ENCODE data around the gene SYNE3. TPM values are rescaled to one million over a fixed set of nuclear protein-coding genes. Genes with fewer than 3 reads are reported as not detected.

Gene SYNE3
- total and polyA plus RNA-seq, 5 experiments from 2014 or later, result 2.4 to 48.2 (median 4.6) TPM

DNA sequence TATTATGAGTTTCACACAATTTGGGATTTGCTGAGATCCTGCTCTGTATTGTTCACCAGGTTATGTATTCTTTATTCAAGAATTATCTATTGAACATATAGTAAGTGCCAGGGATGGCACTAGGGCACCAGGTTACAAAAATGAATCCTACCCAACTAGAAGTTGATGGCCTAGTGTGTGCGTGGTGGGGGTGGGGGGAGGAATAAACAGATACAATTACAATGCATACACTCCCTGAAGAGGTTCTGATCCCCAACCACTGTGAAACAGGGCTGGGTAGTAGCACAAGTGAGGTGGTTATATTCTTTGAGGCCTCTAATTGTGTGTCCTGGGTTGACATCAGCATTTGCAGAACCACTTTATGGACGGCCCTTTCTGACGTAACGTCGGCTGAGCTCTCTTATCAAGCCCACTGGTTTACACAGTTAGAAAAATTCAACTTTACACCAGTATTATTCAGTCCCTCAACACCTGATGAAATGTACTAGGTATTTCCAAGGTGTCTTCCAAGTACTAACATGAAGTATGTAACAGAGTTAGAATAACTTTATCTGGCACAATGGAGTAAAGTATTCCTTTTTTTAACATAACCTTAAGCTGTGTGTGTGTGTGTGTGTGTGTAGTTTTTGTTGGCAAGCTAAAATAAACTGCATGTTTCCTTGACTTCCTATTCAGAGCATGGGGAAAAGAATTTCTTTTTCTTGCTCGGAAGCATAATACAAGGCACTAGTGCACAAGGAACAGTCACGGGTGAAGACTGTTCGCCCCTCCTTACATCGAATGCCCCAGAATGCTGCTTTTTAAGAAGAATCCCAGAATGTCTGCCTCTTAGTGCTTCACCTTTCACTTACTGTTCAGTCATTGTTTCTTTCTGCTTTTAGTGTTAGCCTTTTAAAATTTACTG lies 10.3 kb upstream of the SYNE3 start:
- ATAC-seq, result no peak
- no peaks in the 10 kb centered on the region for H3K27me3 Mint-ChIP-seq
- peaks cover 36 to 71% (median 67%) of the 10 kb centered on the region in 4 donors for H3K4me1 Mint-ChIP-seq
- POLR2A ChIA-PET, result interaction anchor here (0.5 to 16.9 kb wide), 9 partner anchors 8 to 368 kb away, joined by 3 to 398 read pairs (median 5); partner anchors contain the start of gene SYNE3
- H3K9me3 Mint-ChIP-seq, result no peaks in the 10 kb centered on the region
- H3K27ac Mint-ChIP-seq, result peak overlapping the region; percentile 68 to 100 (median 80)
- H3K36me3 Mint-ChIP-seq, result peaks cover 0 to 10% (median 0%) of the 10 kb centered on the region in 3 donors
- DNase-seq, result no peak
- peak overlapping the region in 2 of 10 donors; percentile 34 to 39 for H3K4me3 Mint-ChIP-seq

DNA sequence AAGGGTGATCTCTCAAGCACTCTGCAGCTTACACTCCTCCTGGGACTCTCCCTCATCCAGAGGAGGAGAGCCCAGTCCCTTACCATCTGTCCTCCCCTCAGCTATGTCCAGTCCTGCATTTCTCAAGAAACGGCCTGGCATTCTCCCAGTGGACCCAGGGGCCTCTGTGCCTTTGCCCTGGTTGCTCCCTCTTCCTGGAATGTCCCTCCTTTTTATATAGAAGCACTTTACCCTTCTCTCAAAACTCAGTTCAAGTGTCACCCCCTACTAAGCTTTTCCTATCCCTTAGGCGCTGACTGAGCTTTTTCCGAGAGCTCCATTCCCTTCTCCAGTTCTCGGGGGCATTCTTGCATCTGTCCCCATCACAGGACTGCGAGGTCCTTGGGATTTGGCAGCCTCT lies 9.5 kb upstream of the SYNE3 start:
- peaks cover 36 to 67% (median 64%) of the 10 kb centered on the region in 4 donors for H3K4me1 Mint-ChIP-seq
- no peak for ATAC-seq
- H3K27ac Mint-ChIP-seq, result peak overlapping the region; percentile 17 to 100 (median 84)
- H3K36me3 Mint-ChIP-seq, result peaks cover 0 to 10% (median 0%) of the 10 kb centered on the region in 3 donors
- H3K4me3 Mint-ChIP-seq, result peak overlapping the region in 3 of 10 donors; percentile 18 to 82 (median 39)
- POLR2A ChIA-PET, result interaction anchor here (0.5 to 16.9 kb wide), 5 partner anchors 8 to 367 kb away, joined by 3 to 398 read pairs (median 9); partner anchors contain the start of gene SYNE3
- H3K9me3 Mint-ChIP-seq, result no peaks in the 10 kb centered on the region
- no peaks in the 10 kb centered on the region for H3K27me3 Mint-ChIP-seq
- no peak for DNase-seq

DNA sequence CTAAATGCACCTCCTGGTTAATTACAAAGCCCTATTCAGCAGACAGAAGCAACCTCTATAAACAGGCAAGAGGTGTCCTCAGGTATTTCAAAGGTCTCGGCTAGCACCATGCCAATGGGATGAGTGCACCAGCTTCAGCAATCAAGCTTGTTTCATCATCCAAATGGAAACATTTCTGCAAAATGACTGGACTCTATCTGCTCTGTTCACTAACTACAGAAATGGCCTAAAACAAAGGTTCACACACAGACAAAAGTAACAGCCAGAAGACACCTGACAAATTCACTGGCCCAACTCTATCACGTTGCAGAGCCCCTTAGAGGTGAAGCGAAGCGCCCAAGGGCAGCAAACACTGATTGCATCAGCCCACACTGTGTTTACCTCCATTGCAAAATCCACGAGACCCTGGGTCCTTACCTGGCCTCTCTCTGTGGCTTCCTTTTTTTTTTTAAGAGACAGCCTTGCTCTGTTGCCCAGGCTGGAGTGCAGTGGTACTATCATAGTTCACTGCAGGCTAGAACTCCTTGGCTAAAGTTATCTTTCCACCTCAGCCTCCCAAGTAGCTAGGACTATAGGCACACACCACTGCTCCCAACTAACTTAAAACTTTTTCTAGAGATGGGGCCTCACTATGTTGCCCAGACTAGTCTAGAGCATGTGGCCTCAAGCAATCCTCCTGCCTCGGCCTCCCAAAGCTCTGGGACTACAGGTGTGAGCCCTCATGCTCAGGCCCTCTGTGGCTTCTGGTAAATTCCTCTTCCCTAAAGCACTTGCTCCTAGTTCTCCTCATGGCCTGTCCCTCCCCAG lies 8.5 kb upstream of the SYNE3 start:
- peak overlapping the region in 8 of 10 donors; percentile 1 to 88 (median 82) for H3K4me3 Mint-ChIP-seq
- peak overlapping the region; percentile 49 to 100 (median 96) for H3K27ac Mint-ChIP-seq
- peaks cover 38 to 75% (median 69%) of the 10 kb centered on the region in 4 donors for H3K4me1 Mint-ChIP-seq
- no peaks in the 10 kb centered on the region for H3K9me3 Mint-ChIP-seq
- H3K36me3 Mint-ChIP-seq, result peaks cover 0 to 5% (median 0%) of the 10 kb centered on the region in 3 donors
- no peaks in the 10 kb centered on the region for H3K27me3 Mint-ChIP-seq
- POLR2A ChIA-PET, result interaction anchor here (1.3 to 16.9 kb wide), 8 partner anchors 9 to 84 kb away, joined by 4 to 398 read pairs (median 12); partner anchors contain the start of genes GLRX5 and SYNE3
- no peak for DNase-seq
- no peak for ATAC-seq

DNA sequence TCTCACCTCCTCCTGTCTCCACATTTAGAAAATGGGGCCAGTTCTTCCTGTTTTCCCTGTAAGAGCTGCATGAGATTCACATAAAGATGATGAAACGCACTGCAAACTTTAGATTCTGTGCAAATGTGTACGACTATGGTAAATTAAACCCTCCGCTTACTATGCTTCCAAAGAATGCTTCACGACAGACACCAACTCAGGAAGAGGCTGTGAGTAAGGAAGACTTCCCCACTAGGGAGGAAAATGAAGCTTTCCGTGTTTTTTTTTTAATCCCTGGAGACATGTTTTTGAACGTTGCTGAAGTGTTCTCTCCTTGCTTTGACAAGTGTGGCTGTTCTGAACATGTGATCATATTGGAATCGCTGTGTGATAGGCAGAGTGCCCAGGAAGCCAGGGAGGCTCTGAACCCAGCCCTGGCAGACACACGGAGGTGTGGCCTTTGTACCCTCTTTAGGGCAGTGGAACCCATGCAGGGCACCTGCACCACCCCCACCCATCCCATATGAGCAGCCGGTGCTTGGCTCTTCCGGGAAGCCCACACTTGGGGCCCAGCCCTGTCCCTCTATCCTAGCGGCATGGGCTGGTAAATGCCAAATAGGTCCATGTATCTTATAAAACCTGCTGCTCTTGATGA lies 7.5 kb upstream of the SYNE3 start:
- Mint-ChIP-seq H3K27ac (peak overlapping the region; percentile 90 to 100 (median 96)), H3K27me3 (no peaks in the 10 kb centered on the region), H3K36me3 (no peaks in the 10 kb centered on the region), H3K4me3 (peak overlapping the region; percentile 66 to 88 (median 82)), H3K4me1 (peaks cover 46 to 81% (median 77%) of the 10 kb centered on the region in 4 donors), H3K9me3 (no peaks in the 10 kb centered on the region)
- DNase-seq (peak in 3 of 10 donors; percentile 27 to 83 (median 32)), ATAC-seq (peak; percentile 48 to 69)
- POLR2A ChIA-PET, result interaction anchor here (1.3 to 16.9 kb wide), 11 partner anchors 8 to 83 kb away, joined by 3 to 398 read pairs (median 9); partner anchors contain the start of genes GLRX5 and SYNE3

DNA sequence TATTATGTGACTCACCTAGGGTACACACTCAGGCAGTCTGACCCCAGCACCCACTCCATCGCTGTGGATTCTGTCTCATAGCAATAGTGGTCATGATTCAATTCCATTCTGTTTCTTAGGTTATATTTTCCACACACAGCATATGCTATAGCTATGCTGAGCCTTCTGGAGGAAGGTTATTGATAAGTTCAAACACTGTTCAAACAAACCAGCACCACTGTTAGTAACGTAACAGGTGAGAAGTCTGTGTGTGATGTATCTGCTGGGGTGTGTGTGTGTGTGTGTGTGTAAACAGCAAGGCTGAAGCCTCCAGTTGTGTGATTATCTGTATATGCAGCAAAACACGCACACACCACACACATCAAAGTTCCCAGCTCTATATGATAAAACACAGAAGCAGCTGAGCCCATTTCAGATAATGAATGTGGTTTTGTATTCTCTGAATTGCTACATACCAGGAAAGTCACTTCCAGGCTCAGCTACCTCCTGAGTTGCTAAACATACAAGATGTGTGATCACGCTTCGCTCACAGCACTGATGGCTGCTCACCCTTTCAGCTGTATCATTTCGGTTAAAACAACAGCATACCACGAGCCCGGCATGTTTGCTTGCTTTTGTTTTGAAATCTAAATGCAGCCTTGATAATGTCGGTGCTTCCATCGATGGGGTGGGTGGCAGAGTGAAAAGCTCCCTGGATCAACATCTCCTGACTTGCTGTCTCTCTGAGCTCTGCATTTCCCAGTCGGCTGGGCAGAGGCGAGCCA lies 6.8 kb upstream of the SYNE3 start:
- DNase-seq, result peak in 4 of 10 donors; percentile 3 to 52 (median 26)
- Mint-ChIP-seq H3K27me3 (no peaks in the 10 kb centered on the region), H3K27ac (peak overlapping the region; percentile 90 to 100 (median 96)), H3K36me3 (no peaks in the 10 kb centered on the region), H3K4me1 (peaks cover 50 to 88% (median 84%) of the 10 kb centered on the region in 4 donors), H3K9me3 (no peaks in the 10 kb centered on the region), H3K4me3 (peak overlapping the region; percentile 66 to 88 (median 82))
- POLR2A ChIA-PET, result interaction anchor here (0.8 to 16.9 kb wide), 12 partner anchors 8 to 365 kb away, joined by 3 to 398 read pairs (median 8); partner anchors contain the start of genes GLRX5 and SYNE3
- ATAC-seq, result peak; percentile 41 to 50

DNA sequence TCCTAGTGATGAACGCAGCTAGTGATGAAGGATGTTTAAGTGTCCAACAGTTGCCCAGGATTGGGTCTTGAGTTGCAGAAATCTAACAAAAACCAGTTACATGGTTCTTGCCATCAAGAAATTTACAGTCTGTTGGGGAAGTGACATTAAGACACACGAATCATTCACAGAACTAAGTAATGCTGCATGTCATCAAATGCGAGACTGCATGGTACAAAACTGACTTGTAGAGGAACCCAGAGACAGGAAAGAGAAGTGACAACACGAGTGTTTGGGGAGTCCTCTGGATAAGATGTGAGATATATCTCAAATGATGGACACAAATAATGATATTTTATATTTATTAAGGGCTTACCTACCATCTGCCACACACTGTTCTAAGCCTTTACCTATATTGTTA lies 6.1 kb upstream of the SYNE3 start:
- peaks cover 56 to 94% (median 89%) of the 10 kb centered on the region in 4 donors for H3K4me1 Mint-ChIP-seq
- no peaks in the 10 kb centered on the region for H3K36me3 Mint-ChIP-seq
- no peaks in the 10 kb centered on the region for H3K27me3 Mint-ChIP-seq
- H3K4me3 Mint-ChIP-seq, result peak overlapping the region in 9 of 10 donors; percentile 67 to 88 (median 82)
- H3K27ac Mint-ChIP-seq, result peak overlapping the region; percentile 90 to 100 (median 96)
- ATAC-seq (no peak), DNase-seq (no peak)
- POLR2A ChIA-PET, result interaction anchor here (0.8 to 16.9 kb wide), 10 partner anchors 8 to 365 kb away, joined by 3 to 398 read pairs (median 10); partner anchors contain the start of genes GLRX5 and SYNE3
- H3K9me3 Mint-ChIP-seq, result no peaks in the 10 kb centered on the region

DNA sequence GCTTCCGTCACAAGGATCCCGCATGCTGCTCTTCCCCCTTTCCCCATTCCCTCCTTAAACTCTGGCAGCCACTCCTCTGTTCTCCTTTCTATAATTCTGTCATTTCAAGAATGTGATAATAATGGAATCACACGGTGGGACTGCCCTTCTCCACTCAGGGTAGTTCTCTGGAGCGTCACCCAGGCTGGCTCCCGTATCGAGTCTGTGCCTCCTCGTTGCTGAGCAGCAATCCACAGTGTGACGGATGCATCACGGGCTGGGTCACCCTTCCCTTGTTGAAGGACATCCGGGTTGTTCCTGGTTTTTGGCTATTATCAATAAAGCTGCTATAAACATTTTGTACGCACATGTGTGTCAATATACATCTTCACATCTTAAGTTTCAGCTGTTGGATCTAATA lies 5.7 kb upstream of the SYNE3 start:
- Mint-ChIP-seq H3K27me3 (no peaks in the 10 kb centered on the region), H3K4me3 (peak overlapping the region in 8 of 10 donors; percentile 2 to 88 (median 46)), H3K4me1 (peaks cover 56 to 94% (median 89%) of the 10 kb centered on the region in 4 donors), H3K36me3 (no peaks in the 10 kb centered on the region), H3K9me3 (no peaks in the 10 kb centered on the region), H3K27ac (peak overlapping the region; percentile 31 to 100 (median 96))
- POLR2A ChIA-PET, result interaction anchor here (0.8 to 16.9 kb wide), 5 partner anchors 9 to 364 kb away, joined by 3 to 398 read pairs (median 4); partner anchors contain the start of gene GLRX5
- DNase-seq (peak in 1 of 10 donors; percentile 4), ATAC-seq (no peak)

DNA sequence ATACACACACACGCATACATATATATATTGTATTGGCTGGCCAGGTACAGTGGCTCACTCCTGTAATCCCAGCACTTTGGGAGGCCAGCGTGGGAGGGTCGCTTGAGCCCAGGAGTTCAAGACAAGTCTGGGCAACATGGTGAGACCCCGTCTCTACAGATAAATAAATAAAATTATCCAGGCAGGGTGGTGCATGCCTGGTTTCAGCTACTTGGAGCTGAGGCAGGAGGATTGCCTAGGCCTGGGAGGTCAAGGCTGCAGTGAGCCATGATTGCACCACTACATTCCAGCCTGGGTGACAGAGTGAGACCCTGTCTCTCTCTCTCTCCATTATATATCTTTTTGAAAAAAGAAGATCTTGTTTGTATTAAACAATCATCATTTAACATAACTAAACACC lies 4.6 kb upstream of the SYNE3 start:
- no peaks in the 10 kb centered on the region for H3K27me3 Mint-ChIP-seq
- H3K27ac Mint-ChIP-seq, result peak overlapping the region in 8 of 10 donors; percentile 14 to 100 (median 44)
- no peaks in the 10 kb centered on the region for H3K9me3 Mint-ChIP-seq
- ATAC-seq, result no peak
- DNase-seq, result no peak
- no peak overlapping the region for H3K4me3 Mint-ChIP-seq
- peaks cover 53 to 86% (median 82%) of the 10 kb centered on the region in 4 donors for H3K4me1 Mint-ChIP-seq
- POLR2A ChIA-PET, result interaction anchor here (1.2 to 16.9 kb wide), 3 partner anchors 10 to 55 kb away, joined by 3 to 398 read pairs (median 45); partner anchors contain the start of gene GLRX5
- no peaks in the 10 kb centered on the region for H3K36me3 Mint-ChIP-seq

DNA sequence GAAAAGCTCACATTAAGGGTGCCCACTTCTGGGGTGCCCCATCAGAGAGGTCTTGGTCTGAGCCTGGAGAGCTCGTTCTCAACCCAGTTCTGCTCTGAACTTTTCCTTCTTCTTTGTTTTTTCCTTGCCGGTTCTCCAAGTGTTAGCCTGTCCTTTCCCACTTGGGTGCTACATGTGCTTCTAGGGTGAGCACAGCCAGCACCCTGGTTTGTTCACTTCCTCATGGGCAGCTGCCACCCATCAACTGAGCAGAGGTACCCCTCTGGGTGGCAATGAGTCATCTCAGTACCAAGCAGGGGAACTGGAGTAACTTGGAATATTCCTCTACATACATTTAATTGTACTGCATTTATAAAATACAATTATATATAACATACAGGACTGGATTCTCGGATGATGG lies 3.9 kb upstream of the SYNE3 start:
- Mint-ChIP-seq H3K4me1 (peaks cover 52 to 85% (median 81%) of the 10 kb centered on the region in 4 donors), H3K27ac (peak overlapping the region; percentile 86 to 99 (median 96)), H3K9me3 (no peaks in the 10 kb centered on the region), H3K4me3 (peak overlapping the region; percentile 67 to 89 (median 83)), H3K27me3 (no peaks in the 10 kb centered on the region), H3K36me3 (no peaks in the 10 kb centered on the region)
- DNase-seq, result peak in 1 of 10 donors; percentile 21
- POLR2A ChIA-PET, result interaction anchor here (1.1 to 16.9 kb wide), 6 partner anchors 10 to 363 kb away, joined by 3 to 398 read pairs (median 5); partner anchors contain the start of genes DICER1 and GLRX5
- ATAC-seq, result no peak

DNA sequence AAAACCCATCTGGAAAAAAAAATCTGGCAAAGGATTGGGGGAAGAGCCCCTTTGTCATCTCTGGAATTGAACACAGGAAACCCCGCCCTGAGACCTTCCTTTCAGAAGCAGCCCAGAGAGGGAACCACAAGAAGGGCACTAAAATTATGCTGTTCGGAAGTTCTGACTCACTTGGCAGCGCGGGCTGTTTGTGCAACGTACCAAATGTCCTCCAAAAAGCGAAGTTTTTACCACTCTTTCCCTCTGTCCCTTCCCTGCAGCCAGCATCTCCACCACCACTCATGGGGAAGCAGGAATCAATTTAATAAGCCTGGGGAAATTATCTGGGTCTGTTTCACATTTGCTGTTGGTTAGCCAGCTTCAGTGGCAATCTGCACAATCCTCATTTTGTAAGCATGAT lies 3.2 kb upstream of the SYNE3 start:
- peak overlapping the region; percentile 86 to 99 (median 96) for H3K27ac Mint-ChIP-seq
- H3K4me1 Mint-ChIP-seq, result peaks cover 54 to 85% (median 81%) of the 10 kb centered on the region in 4 donors
- ATAC-seq, result peak; percentile 18 to 38
- DNase-seq, result peak in 9 of 10 donors; percentile 27 to 84 (median 59)
- no peaks in the 10 kb centered on the region for H3K36me3 Mint-ChIP-seq
- peak overlapping the region; percentile 67 to 89 (median 83) for H3K4me3 Mint-ChIP-seq
- no peaks in the 10 kb centered on the region for H3K9me3 Mint-ChIP-seq
- no peaks in the 10 kb centered on the region for H3K27me3 Mint-ChIP-seq
- POLR2A ChIA-PET, result interaction anchor here (1.0 to 16.9 kb wide), 8 partner anchors 11 to 362 kb away, joined by 3 to 398 read pairs (median 6); partner anchors contain the start of genes DICER1 and GLRX5
